RWPE2 (cell line): Measurements from ENCODE around the gene POFUT1.

Experiments
- ATAC-seq: fragments of 200-7000 bp; cut with Tn5 transposase; 3 replicates; pipeline ENCODE4 v1.9.1; 2021; ENCODE audit warnings: low read depth
- DNase-seq: peaks from one replicate; pipeline ENCODE4 v3.0.0-alpha.2; 2020; ENCODE audit warnings: low spot score
- H3K27ac ChIP-seq: fragments of 450-650 bp; 2 replicates; pipeline ENCODE4 v1.5.1; 2017; ENCODE audit warnings: mild to moderate bottlenecking; ENCODE audit not compliant: poor library complexity, severe bottlenecking
- H3K27me3 ChIP-seq: fragments of 250-450 bp; sonication (Bioruptor Pico); 2 replicates; pipeline ENCODE4 v1.5.1; 2021; ENCODE audit warnings: mild to moderate bottlenecking, moderate library complexity; ENCODE audit not compliant: insufficient read depth, poor library complexity, severe bottlenecking
- H3K36me3 ChIP-seq: fragments of 250-450 bp; sonication (Bioruptor Pico); 2 replicates; pipeline ENCODE4 v1.5.1; 2020; ENCODE audit warnings: low read depth, mild to moderate bottlenecking, moderate library complexity
- H3K4me1 ChIP-seq: fragments of 250-450 bp; sonication (Bioruptor Pico); 2 replicates; pipeline ENCODE4 v1.5.1; 2021; ENCODE audit warnings: mild to moderate bottlenecking, moderate library complexity; ENCODE audit not compliant: insufficient read depth, poor library complexity, severe bottlenecking
- H3K4me3 ChIP-seq: fragments of 250-450 bp; sonication (Bioruptor Pico); 2 replicates; pipeline ENCODE4 v1.5.1; 2021; ENCODE audit warnings: mild to moderate bottlenecking, moderate library complexity; ENCODE audit not compliant: severe bottlenecking
- H3K9me3 ChIP-seq: fragments of 250-450 bp; sonication (Bioruptor Pico); 2 replicates; pipeline ENCODE4 v1.5.1; 2021; ENCODE audit warnings: mild to moderate bottlenecking, moderate library complexity; ENCODE audit not compliant: severe bottlenecking
- CTCF ChIP-seq: fragments of 450-650 bp; IDR thresholded peaks from one replicate; pipeline ENCODE4 v1.5.1; 2017; ENCODE audit warnings: mild to moderate bottlenecking, moderate library complexity; ENCODE audit not compliant: poor library complexity, severe bottlenecking

The POFUT1 gene

DNA sequence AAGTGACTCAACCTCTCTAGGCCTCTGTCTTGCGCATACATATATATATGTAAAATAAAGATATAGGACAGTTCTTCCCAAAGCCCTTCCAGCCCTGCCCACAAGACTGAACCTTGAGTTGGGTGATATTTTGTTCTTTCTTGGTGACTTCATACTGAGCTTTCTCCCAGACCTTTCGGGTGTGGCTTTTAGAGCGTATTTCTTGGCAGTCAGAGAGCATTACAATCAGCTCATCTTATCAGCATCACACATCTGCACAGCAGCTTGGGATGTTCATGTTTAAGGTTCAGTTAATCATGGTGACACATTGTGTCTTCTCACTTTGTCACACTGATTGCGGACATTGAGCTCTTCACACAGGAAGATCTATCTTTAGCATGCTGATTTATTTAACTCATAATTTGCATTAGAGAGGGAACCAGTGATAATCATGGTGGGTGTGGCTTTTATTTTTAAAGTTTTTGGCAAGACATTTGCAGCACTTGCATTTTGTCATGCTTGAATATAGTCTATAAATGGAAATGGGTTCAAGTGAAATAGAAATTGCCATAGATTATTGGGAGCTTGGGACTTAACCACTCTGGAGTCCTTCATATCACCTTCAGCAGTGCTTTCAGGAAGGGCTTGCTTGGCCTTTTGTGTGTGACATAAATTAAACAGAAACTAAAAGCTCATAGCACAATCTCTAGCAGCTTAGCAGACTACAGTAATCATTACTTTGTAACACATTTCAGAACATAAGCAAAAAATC is 78.1 kb downstream of the POFUT1 start:
- H3K4me1 ChIP-seq: no peaks in the 10 kb centered on the region
- DNase-seq: no peak
- H3K36me3 ChIP-seq: peaks cover 20% of the 10 kb centered on the region
- H3K27me3 ChIP-seq: no peaks in the 10 kb centered on the region
- H3K9me3 ChIP-seq: no peaks in the 10 kb centered on the region
- ATAC-seq: peak; percentile 34; the same call in 2 of the 3 replicates
- no peak overlapping the region for H3K27ac ChIP-seq
- H3K4me3 ChIP-seq: no peak overlapping the region
- TF ChIP-seq CTCF: no peak

DNA sequence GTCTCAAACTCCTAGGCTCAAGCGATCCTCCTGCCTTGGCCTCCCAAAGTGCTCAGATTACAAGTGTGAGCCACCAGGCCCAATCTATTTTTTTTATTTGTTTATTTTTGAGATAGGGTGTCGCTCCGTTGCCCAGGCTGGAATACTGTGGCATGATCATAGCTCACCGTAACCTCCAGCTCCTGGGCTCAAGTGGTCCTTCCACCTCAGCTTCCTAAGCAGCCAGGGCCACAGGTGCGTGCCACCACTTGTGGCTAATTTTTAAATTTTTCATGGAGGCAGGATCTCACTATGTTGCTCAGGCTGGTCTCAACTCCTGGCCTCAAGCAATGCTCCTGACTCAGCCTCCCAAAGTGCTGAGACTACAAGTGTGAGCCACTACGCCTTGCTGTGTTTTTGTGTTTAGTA is 79.6 kb downstream of the POFUT1 start:
- Histone ChIP-seq H3K4me1 (no peaks in the 10 kb centered on the region), H3K36me3 (peaks cover 16% of the 10 kb centered on the region), H3K4me3 (no peak overlapping the region), H3K9me3 (no peaks in the 10 kb centered on the region), H3K27ac (no peak overlapping the region), H3K27me3 (no peaks in the 10 kb centered on the region)
- peak; percentile 37 for DNase-seq
- no peak for ATAC-seq
- no peak for TF ChIP-seq CTCF
